Hippocampal formation (tissue), 2 donors: ENCODE data around the gene ABAT.

ENCODE experiments used
- DNase-seq, 2 donors: peaks; one replicate each; lab custom pipeline; 2025; lab: John Stamatoyannopoulos, UW

Gene ABAT

DNA sequence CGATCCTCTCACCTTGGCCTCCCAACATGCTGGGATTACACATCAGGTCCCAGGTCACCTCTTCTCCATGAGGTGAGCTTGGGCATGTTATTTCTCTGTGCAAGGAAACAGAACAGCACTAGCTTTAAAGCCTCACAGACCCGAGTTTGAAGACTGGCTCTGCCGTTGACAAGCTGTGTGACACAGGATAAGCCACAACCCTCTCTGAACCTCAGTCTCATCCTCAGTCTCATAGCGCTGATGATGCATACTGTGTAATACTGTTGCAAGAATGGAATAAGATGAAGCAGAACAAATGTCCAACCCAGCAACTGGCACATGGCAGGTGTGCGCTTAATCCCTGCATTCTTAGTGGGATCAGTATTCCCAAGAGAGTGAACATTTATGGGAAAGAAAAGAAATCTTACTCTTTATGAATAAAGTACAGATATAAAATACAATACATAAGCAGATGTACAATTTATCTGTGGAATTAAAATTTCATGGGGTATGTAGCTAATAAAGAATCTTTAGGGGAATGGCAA lies 43.5 kb downstream of the ABAT start:
- DNase-seq = no peak

DNA sequence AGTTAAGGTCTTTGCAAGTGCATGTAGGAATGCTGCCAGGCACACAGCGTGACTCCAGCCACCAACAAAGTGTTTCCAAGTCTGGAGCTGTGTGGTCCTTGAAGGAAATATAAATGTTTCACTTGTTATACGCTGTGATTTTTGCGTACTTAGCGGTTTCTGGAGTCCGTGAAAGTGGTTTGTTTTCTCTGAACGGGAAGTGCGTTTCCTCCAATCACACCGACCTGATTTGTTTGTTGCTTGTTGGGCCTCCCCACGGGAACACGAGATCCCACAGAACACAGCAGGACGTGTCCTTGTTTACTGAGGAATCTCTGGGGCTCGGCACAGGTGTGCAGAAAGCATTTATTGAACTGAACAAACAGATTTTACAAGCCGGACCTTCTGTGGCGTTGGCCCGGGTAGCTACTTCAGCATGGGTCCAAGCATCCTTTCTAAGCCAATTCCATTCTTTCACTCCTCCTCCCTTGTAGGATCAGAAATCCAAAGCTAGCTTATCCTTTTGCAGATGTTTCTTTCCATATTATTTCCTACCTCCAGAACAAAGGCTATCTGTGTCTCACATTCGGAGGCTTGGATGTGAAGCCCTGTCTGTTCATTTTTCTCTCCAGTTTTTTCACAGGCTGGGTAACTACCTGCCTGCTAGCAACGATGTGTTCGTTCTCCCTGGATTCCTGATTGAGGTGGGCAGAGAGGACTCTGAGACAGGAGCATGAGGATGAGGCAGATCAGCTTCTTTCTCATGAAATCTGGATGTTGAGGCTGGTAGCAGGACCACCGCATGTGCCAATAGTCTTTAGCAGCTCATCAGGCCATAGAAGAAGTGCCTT lies 44.6 kb downstream of the ABAT start:
- no peak for DNase-seq

DNA sequence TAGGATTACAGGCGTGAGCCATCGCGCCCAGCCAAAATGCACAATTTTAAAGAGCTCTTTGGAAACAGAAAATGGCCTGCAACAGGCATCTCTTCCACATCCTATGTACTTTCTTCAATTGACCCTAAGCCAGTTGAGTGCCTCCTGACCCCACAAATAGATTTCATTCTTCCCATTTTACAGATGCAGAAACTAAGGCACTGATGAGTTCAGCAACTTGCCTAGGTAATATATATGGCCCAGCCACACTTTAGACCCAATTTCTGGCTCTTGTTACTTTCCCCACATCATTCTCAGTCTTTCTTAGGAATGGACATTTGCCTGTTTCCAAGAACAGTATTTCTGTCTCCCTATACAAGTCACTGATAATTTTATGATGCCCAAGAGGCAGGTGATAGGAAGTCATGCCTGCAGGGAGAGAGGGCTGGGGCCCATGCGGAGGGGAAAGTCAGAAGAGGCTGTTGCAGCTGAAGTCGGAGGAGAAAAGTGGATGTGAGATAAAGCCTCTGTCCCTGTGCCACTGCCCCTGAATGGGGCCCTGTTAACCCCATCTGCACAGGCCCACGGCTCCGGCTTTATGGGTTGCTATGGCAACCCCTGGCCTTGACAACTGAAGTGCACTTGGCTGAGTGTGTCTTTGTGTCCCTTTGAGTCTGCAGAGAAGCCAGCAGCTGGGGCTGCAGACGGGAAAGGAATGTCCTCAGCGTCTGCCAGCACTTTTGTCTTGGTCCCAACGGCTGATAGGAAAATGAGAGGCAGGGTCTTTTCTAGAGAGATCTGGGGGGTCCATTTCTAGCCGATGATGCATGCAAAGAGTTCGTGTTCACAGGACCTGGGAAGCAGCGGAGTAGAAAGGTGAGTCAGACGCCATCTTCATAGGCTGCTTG lies 45.9 kb downstream of the ABAT start:
- peak in 1 of 2 donors; percentile 37 for DNase-seq

GRCh38 chr16:8720967-8721308 lies 46.5 kb downstream of the ABAT start:
- DNase-seq = no peak

GRCh38 chr16:8721336-8722024 lies 47.1 kb downstream of the ABAT start:
- DNase-seq = no peak

DNA sequence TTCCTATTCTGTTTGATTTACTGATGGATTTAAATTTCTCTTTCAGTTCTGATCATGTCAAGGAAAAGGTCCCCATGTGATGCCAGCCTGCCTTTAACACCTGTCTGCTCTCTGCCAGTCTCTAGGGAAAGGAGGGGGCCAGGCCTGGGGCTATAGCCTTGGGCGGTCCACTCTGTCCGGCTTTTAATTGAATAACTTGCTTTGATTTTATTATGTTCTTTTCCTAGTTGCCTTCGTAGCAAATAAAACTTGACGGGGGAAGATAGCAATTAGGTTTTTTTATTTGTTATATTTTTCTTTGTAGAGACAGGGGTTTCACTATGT lies 47.6 kb downstream of the ABAT start:
- no peak for DNase-seq

GRCh38 chr16:8725513-8726178 lies 51.2 kb downstream of the ABAT start:
- no peak for DNase-seq

- DNase-seq = no peak
These were observed 52.9 kb downstream of the ABAT start for GRCh38 chr16:8727131-8727806.

DNA sequence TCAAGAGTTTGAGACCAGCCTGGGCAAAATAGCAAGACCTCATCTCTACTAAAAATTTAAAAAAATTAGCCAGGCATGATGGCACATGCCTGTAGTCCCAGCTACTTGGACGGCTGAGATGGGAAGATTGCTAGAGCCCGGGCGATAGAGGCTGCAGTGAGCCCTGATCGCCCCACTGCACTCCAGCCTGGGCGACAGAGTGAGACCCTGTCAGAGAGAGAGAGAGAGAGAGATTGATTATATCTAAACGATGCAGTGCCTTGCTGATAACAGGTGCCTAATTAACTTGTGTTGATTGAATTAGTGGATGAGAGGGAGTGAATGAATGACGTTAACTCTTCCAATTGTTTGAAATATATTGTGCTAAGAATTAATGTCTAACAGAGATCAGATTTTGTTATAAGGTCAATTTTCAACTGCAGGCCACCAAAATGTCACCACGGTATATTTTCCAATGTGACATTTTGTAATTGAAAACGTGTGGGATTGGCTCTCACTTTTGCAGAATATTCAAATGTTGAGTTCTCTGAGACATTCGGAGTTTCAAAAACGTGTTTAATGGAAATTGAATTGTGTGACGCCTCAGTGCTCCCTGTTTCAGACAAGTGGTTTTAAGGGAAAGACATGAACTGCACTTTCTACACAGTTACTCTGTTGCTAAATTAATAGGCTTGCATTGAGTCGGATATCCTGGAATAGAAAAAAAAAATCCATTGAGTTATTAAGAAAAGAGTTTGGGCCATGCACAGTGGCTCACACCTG lies 53.6 kb downstream of the ABAT start:
- no peak for DNase-seq

DNA sequence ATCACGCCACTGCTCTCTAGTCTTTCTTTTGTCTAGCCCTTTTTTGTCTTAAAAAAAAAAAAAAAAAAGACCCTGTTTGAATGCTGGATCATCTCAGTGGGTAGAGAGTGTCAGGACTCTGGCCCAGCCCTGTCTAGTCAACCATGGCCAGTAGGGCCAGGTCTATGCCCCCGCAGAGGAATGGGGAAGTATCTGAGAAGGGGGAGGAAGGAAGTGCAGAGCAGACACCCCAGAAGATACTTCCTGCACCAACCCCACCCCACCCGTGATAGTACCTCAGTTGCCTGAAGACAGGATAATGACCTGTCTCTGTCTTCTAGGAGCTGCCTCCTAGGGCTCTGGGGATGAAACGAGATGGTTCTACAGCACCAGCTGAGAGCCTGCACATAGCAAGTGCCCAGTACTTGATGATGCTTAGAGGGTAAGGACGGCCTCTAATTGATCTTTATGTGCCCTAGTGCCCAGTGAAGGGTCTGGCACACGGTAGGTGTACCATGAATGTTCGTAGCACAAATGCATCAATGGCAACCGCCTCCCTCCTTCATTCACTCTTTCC lies 55.4 kb downstream of the ABAT start:
- DNase-seq = no peak

DNA sequence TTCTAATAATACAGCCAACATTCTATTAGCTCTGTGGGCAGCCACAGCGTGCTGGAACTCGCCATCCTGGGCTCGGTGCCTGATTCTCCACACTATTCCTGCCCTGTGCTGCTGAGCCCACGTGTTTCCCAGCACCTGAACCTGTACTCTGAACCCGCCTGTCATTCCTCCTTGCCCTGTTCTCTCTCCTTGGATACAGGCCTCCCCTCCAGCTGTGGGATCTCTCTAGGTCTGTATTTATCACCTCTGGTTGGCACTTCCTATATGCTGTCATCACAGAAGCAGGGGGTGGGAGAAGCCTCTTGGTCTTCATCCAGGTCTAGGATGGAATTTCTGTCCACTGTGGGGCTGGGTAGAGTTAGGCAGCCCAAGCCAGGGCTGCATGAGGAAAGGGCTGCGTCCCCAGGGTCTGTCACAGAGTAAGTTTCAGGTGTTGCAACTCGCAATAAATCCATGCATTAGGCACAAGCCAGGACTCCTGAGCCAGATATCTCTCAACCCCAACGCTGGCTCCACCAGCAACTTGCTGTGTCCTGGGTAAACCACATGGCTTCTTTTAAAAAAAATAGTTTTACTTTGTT lies 56.0 kb downstream of the ABAT start:
- DNase-seq = peak in 1 of 2 donors; percentile 4

- no peak for DNase-seq
These were observed 59.6 kb downstream of the ABAT start for GRCh38 chr16:8733849-8734540.

- no peak for DNase-seq
These were observed 61.2 kb downstream of the ABAT start for GRCh38 chr16:8735574-8735973.

GRCh38 chr16:8736123-8736668 lies 61.8 kb downstream of the ABAT start:
- DNase-seq = no peak

GRCh38 chr16:8739151-8739550 lies 64.7 kb downstream of the ABAT start:
- no peak for DNase-seq

DNA sequence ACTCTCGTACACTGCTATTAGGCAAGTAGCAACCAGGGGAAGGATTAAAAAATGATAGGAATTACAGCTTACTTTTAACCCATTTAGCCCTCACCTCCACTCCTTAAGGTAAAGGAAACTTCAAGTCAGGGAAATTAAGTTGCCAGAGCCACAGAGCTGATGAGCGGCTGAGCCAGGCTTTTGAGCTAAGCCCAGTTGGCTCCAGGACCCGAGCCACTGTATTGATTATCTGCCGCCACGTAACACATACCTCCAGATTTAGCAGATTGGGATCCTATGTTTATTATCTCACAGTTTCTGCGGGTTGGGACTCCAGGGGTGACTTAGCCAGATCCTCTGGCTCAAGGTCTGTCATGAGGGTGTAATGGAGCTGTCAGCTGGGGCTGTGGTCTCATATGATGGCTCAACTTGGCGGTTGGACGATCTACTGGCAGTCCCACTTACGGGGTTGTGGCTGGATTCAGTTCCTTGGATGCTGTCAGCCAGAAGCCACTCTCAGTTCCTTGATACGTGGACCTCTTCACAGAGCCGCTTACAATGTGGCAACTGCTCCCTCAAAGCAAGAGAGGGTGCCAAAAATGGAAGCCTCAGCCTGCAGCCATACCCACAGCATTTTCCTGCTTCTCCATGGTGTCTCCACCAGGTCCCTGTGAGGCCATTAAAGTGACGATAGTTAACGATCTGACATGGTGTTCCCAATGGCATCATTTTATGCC lies 65.7 kb downstream of the ABAT start:
- DNase-seq = no peak

DNA sequence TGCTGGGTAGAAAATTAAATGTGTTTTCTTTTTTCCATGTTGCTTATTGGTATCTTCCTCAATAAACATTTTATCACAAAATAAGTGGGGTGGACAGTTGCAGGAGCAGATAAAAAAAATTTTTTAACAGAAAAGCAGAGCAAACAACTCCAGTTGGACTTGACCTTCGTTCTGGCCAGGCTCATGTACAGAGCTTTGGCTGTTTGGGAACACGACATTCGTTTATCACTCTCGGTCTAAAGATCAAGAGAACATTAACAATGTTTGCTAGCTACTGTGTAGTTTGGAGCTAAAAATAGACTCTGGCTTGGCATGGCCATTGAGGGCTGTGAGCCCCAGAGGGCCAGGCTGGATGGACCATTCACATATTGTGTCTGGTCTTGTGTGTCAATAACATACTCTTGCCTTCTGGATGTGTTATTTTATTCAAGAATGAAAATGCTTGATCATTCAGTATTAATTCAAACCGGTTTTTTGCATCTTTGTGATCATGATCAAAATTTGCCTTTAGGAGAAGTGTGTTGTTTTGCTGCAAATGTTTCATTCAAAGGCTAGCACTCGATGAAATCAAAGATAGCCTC lies 66.4 kb downstream of the ABAT start:
- no peak for DNase-seq

- no peak for DNase-seq
These were observed 67.2 kb downstream of the ABAT start for GRCh38 chr16:8741636-8742035.
